GM19043 (cell line): ENCODE results near the gene USF3.

Experiments
- ATAC-seq: cut with Tn5 transposase; IDR thresholded peaks from one replicate; pipeline ENCODE4 v1.9.1; 2021; ENCODE audit warnings: low read depth; ENCODE audit not compliant: unreplicated experiment

Gene USF3

GRCh38 chr3:113698956-113699355 lies 2.5 kb upstream of the USF3 start:
- no peak for ATAC-seq

- no peak for ATAC-seq
These were observed 1.8 kb upstream of the USF3 start for GRCh38 chr3:113698213-113698742.

GRCh38 chr3:113697500-113698090 lies 1.2 kb upstream of the USF3 start:
- no peak for ATAC-seq

GRCh38 chr3:113696658-113697499 lies 437 bp upstream of the USF3 start:
- peak; percentile 93 for ATAC-seq

- ATAC-seq = no peak
These were observed 1.0 kb downstream of the USF3 start for GRCh38 chr3:113695431-113695785.

GRCh38 chr3:113690482-113690881 lies 6.0 kb downstream of the USF3 start:
- no peak for ATAC-seq

GRCh38 chr3:113685956-113686721 lies 10.3 kb downstream of the USF3 start:
- no peak for ATAC-seq

GRCh38 chr3:113685124-113685523 lies 11.3 kb downstream of the USF3 start:
- ATAC-seq = no peak

GRCh38 chr3:113684271-113684819 lies 12.1 kb downstream of the USF3 start:
- ATAC-seq = no peak

- ATAC-seq = no peak
These were observed 17.7 kb downstream of the USF3 start for GRCh38 chr3:113678773-113679172.

GRCh38 chr3:113677737-113678136 lies 18.7 kb downstream of the USF3 start:
- no peak for ATAC-seq

GRCh38 chr3:113676261-113676660 lies 20.2 kb downstream of the USF3 start:
- ATAC-seq = no peak

- ATAC-seq = no peak
These were observed 22.8 kb downstream of the USF3 start for GRCh38 chr3:113673593-113673992.

- no peak for ATAC-seq
These were observed 28.4 kb downstream of the USF3 start for GRCh38 chr3:113668015-113668414.

- ATAC-seq = no peak
These were observed 31.8 kb downstream of the USF3 start for GRCh38 chr3:113664523-113665094.

GRCh38 chr3:113663761-113664160 lies 32.7 kb downstream of the USF3 start:
- ATAC-seq = no peak

GRCh38 chr3:113663324-113663750 lies 33.1 kb downstream of the USF3 start:
- ATAC-seq = no peak

GRCh38 chr3:113662824-113663223 lies 33.6 kb downstream of the USF3 start:
- no peak for ATAC-seq

GRCh38 chr3:113660896-113661295 lies 35.5 kb downstream of the USF3 start:
- no peak for ATAC-seq

- ATAC-seq = no peak
These were observed 36.0 kb downstream of the USF3 start for GRCh38 chr3:113660458-113660857.

GRCh38 chr3:113659996-113660395 lies 36.4 kb downstream of the USF3 start:
- ATAC-seq = no peak
